UCSD-AML1 (cell line): ENCODE measurements around the gene NF2.

Experiments used
- DNase-seq: peaks from one replicate; lab custom pipeline; 2025; ENCODE audit not compliant: unreplicated experiment; lab: John Stamatoyannopoulos, UW

Gene NF2

DNA sequence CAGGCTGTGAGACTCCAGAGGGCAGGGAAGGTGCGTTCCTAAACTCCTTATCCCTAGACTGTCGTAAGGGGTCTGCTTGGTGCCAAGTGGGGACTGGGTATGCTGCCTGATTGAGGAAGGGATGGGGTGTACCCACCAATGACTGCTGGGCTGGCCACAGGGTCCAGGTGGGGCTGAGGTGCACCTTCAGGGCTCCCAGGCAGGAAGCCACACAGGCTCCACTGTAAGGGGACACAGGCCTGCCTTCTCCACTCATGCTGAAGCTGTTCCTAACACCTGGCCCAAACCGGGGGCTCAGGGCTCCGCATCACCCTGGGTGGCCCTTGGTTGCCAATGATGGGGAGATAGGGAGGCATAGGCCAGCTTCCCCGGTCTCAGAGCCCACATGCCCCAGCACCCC lies 136.8 kb downstream of the NF2 start:
- no peak for DNase-seq

- no peak for DNase-seq
Observed at GRCh38 chr22:29741926-29742325, 138.5 kb downstream of the NF2 start.

DNA sequence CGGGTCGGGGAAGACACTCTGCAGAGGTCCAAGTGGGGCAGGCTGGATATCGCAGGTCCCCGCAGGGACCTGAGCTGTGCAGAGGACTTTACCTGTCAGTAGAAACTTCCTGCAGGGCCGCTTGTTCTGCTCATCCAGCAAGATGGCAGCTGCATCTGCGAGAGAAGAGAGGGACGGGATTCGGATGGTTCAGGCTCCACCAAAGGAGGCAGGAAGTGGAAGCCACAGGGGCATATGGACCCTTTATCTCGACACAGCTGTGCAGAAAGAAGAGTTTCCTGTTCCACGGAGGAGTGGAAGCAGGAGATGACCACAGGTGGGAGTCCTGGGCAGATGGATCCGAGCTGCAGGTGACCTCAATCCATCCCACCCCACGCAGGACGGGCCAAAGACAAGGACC lies 138.9 kb downstream of the NF2 start:
- DNase-seq, result no peak

DNA sequence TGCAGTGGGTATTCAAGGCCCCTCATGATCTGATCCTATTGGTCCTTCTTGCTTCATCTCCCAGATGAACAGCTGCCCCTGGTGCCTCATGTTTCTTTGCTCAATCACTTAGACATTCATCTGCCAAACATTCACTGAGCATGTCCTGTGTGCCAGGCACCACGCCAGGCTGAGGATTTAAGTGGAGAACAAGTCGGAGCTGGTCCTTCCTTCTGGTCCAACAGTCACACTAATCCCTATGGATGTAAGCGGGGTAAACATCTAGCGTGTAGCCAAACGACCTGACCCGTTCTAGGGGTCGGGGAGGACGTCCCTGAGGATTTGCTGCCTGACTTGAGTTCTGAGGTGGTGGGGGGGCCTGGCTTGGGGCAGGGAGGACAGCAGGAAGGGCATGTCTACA lies 141.5 kb downstream of the NF2 start:
- DNase-seq, result no peak

GRCh38 chr22:29747832-29748231 lies 144.4 kb downstream of the NF2 start:
- DNase-seq, result no peak
